AG04449 (cell line): Measurements from ENCODE around the gene CALM1.

Experiments used
- CTCF ChIA-PET: fragments of 350-600 bp; formaldehyde crosslinking; extraction: SDS; loops from one replicate; lab custom pipeline; 2021; ENCODE audit warnings: antibody characterized with exemption; lab: Yijun Ruan, JAX
- POLR2A ChIA-PET: fragments of 400-600, 350-600 bp; formaldehyde crosslinking; extraction: SDS; loops from one replicate; lab custom pipeline; 2020; ENCODE audit warnings: antibody characterized with exemption, inconsistent platforms; lab: Yijun Ruan, JAX
- DNase-seq: peaks from one replicate; pipeline ENCODE4 v3.0.0-alpha.2; 2010; ENCODE audit warnings: low read depth, low spot score
- H3K4me3 ChIP-seq: 2 replicates; pipeline ENCODE4 v1.5.1; 2011; ENCODE audit warnings: low read depth, mild to moderate bottlenecking, control low read depth, low read length
- TF ChIP-seq, protein P1 (sequence below): IDR thresholded peaks from one replicate; pipeline ENCODE4 v1.5.1; 2011; ENCODE audit warnings: mild to moderate bottlenecking, moderate library complexity, low read length, control low read depth, inconsistent platforms; ENCODE audit not compliant: insufficient read depth; ENCODE audit errors: missing control alignments

The CALM1 gene

DNA sequence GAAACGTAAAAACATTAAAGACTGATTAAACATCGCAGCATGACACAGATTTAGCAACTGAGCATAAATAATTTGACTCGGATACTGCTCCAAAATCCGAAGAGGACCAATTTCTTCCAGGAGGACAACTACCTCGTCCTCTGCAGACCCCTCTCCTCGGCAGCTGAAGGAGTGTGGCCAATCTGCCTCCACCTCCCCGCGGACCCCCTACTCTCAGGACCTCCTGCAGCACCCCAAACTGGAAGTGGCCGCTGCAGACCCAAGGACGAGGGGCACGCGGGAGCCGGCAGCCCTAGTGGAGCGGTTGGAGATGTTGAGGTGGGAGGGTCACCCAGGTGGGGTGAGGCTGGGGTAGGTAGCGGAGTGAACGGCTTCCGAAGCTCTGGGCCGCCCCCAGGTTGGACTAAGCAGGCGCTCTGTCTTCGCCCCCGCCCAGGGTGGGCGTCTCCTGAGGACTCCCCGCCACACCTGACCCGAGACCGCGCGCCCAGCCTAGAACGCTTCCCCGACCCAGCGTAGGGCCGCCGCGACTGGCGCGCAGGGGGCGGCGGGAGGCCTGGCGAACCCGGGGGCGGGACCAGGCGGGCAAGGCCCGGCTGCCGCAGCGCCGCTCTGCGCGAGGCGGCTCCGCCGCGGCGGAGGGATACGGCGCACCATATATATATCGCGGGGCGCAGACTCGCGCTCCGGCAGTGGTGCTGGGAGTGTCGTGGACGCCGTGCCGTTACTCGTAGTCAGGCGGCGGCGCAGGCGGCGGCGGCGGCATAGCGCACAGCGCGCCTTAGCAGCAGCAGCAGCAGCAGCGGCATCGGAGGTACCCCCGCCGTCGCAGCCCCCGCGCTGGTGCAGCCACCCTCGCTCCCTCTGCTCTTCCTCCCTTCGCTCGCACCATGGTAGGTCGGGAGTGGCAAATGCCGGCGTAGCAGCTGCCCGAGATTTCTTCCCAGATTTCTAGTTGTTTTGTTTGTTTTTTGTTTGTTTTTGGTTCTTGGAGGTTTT is at the start of gene CALM1:
CALM1 (plus strand) TSS at position 689 of the 999 bp plus-strand sequence; CDS start at position 891, 202 bp downstream.
- ChIA-PET CTCF (interaction anchor here (0.7 to 1.9 kb wide), 10 partner anchors 10 to 310 kb away, joined by 3 to 7 read pairs (median 4); no protein-coding TSS in a partner anchor), POLR2A (interaction anchor here (0.5 to 2.9 kb wide), 15 partner anchors 9 to 362 kb away, joined by 3 to 19 read pairs (median 5); no protein-coding TSS in a partner anchor)
- no peak for DNase-seq
- TF ChIP-seq, protein P1, sequence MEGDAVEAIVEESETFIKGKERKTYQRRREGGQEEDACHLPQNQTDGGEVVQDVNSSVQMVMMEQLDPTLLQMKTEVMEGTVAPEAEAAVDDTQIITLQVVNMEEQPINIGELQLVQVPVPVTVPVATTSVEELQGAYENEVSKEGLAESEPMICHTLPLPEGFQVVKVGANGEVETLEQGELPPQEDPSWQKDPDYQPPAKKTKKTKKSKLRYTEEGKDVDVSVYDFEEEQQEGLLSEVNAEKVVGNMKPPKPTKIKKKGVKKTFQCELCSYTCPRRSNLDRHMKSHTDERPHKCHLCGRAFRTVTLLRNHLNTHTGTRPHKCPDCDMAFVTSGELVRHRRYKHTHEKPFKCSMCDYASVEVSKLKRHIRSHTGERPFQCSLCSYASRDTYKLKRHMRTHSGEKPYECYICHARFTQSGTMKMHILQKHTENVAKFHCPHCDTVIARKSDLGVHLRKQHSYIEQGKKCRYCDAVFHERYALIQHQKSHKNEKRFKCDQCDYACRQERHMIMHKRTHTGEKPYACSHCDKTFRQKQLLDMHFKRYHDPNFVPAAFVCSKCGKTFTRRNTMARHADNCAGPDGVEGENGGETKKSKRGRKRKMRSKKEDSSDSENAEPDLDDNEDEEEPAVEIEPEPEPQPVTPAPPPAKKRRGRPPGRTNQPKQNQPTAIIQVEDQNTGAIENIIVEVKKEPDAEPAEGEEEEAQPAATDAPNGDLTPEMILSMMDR: no peak
- peak within 1 kb of the TSS; percentile 97 for H3K4me3 ChIP-seq

DNA sequence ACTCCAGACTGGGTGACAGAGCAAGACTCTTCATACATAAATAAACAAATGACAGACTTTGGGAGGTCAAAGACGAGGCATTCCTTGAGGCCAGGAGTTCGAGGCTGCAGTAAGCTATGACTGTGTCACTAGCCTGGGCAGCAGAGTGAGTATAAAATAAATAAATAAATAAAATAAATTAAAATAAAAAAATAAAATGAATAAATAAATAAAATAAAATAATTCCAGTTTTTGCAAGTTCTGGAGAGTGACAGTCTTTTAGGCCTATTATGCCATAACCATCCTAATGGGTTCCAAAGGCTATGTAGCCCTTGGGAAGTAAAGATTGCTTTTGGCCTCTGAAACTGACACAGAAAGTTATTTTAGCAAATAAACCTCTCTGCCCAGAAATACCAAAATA is 48.6 kb upstream of the CALM1 start:
- TF ChIP-seq, protein P1: no peak
- ChIA-PET CTCF (no interaction called here), POLR2A (no interaction called here)

DNA sequence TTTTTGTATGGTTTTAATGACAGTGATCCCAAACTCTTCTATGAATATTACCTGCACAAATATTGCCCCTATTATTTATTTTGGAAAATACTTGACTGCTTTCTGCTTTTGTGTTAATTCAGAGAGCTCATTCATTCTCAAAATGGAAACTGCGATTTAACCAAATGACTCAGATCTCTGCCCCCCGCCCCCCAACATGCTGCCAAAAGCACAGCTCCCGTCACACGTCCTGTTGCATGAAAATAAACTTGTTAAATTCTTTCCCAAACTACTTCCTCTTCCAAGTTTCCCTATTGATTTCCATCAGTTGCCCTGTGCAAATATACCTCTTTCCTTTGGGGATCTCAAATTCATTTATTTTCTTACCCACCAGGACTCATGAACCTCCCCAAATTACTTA is 47.1 kb upstream of the CALM1 start:
- no peak for DNase-seq
- CTCF ChIA-PET: interaction anchor here (0.8 to 0.9 kb wide), 2 partner anchors 25 to 48 kb away, joined by 3 read pairs; no protein-coding TSS in a partner anchor
- POLR2A ChIA-PET: interaction anchor here (0.7 kb wide), 1 partner anchor 24 kb away, joined by 3 read pairs; no protein-coding TSS in a partner anchor
- TF ChIP-seq, protein P1: no peak
- H3K4me3 ChIP-seq: no peak overlapping the region

More for the DNA sequence above, 48.6 kb upstream of the CALM1 start:
- no peak overlapping the region for H3K4me3 ChIP-seq
- no peak for DNase-seq

DNA sequence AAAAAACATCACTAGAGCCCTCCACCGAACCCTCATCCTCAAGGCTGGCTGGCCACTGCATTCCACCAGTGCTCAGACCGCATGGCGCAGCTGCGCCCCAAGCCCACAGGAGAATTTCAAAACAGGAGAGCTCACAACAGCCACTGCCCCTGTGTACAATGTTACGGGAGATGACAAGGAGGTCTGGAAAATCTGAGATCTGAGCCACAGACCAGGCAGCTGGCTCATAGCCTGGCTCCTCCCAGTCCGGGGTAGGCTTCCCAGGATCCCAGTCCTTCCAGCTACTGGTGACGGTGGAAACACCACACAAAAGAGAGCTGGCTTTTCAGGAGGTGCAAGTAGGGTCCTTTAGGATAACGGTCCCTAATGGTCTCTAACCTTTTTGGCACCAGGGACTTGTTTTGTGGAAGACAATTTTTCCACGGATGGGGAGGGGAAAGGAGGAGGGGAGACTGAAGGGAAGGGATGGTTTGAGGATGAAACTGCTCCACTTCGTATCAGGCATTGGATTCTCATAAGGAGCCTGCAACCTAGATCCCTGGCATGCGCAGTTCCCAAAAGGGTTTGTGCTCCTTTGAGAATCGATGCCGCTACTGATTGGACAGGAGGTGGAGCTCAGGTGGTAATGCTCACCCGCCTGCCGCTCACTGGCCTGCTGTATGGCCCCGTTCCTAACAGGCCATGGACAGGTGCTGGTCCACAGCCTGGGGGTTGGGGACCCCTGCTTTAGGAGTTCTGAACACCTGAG is 42.1 kb upstream of the CALM1 start:
- TF ChIP-seq, protein P1: no peak
- DNase-seq: no peak

GRCh38 chr14:90355540-90356518 is 41.0 kb upstream of the CALM1 start:
- ChIA-PET CTCF (no interaction called here), POLR2A (no interaction called here)
- DNase-seq: no peak
- TF ChIP-seq, protein P1: no peak
- no peak overlapping the region for H3K4me3 ChIP-seq

More for the DNA sequence above, 42.1 kb upstream of the CALM1 start:
- no peak overlapping the region for H3K4me3 ChIP-seq
- CTCF ChIA-PET: interaction anchor here (1.6 kb wide), 1 partner anchor 10 kb away, joined by 4 read pairs; no protein-coding TSS in a partner anchor
- POLR2A ChIA-PET: no interaction called here
